Measurements from ENCODE around the gene TMEM231. TPM values are rescaled to one million over a fixed set of nuclear protein-coding genes. Genes with fewer than 3 reads are reported as not detected.
"Not testable (repeated sequence)": the region's sequence is repeated elsewhere in the genome, so short reads cannot be mapped to it uniquely, and the experiment has no call there.

The TMEM231 gene
- total and polyA plus RNA-seq, 11 donors, result 1.7 to 9.1 (median 7.1) TPM

GRCh38 chr16:75593825-75594820 lies 38.1 kb upstream of the TMEM231 start:
- no peak for TF ChIP-seq CTCF (IDR thresholded peaks at IDR 0.05)
- TF ChIP-seq POLR2A (IDR thresholded peaks at IDR 0.05), result no peak
- DNase-seq (no peak), ATAC-seq (peak in 1 of 4 donors; percentile 23)
- intact Hi-C loops (cut with DNase I), result loop anchor here in 1 of 10 donors (10.0 kb wide), 1 partner anchor 119 kb away; no protein-coding TSS in a partner anchor
- WGBS, 4 donors, result 69 to 77% (median 71%) methylated on average over 17 of the region's 17 CpGs
- Histone ChIP-seq H3K4me3 (no peak overlapping the region), H3K9me3 (peaks cover 0 to 6% (median 0%) of the 10 kb centered on the region in 12 donors), H3K36me3 (peaks cover 0 to 35% (median 13%) of the 10 kb centered on the region in 9 donors), H3K27ac (peak overlapping the region in 10 of 12 donors; percentile 13 to 82 (median 50)), H3K4me1 (peaks cover 0 to 52% (median 37%) of the 10 kb centered on the region in 12 donors), H3K27me3 (no peaks in the 10 kb centered on the region)

GRCh38 chr16:75593308-75593707 lies 37.3 kb upstream of the TMEM231 start:
- Histone ChIP-seq H3K27ac (peak overlapping the region in 6 of 12 donors; percentile 19 to 59 (median 50)), H3K4me1 (peaks cover 3 to 56% (median 43%) of the 10 kb centered on the region in 12 donors), H3K9me3 (peaks cover 0 to 6% (median 0%) of the 10 kb centered on the region in 12 donors), H3K27me3 (no peaks in the 10 kb centered on the region), H3K36me3 (peaks cover 0 to 32% (median 12%) of the 10 kb centered on the region in 9 donors), H3K4me3 (no peak overlapping the region)
- 53 to 72% (median 65%) methylated on average over 6 of the region's 6 CpGs for whole genome bisulfite sequencing, 4 donors
- TF ChIP-seq POLR2A (IDR thresholded peaks at IDR 0.05) (no peak), CTCF (IDR thresholded peaks at IDR 0.05) (no peak)
- intact Hi-C loops (cut with DNase I), result loop anchor here in 1 of 10 donors (10.0 kb wide), 1 partner anchor 119 kb away; no protein-coding TSS in a partner anchor
- no peak for DNase-seq
- no peak for ATAC-seq

- peaks cover 0 to 18% (median 0%) of the 10 kb centered on the region in 9 donors for H3K36me3 ChIP-seq
- H3K27me3 ChIP-seq, H3K9me3 ChIP-seq, ATAC-seq, H3K4me3 ChIP-seq, DNase-seq: not testable (repeated sequence)
- H3K4me1 ChIP-seq, result peaks cover 3 to 56% (median 43%) of the 10 kb centered on the region in 12 donors
- intact Hi-C loops (cut with DNase I), result loop anchor here in 2 of 10 donors (2.0 to 10.0 kb wide), 2 partner anchors 31 to 117 kb away; partner anchors contain the start of gene ADAT1 (in 1 of the 2)
- 49 to 57% (median 53%) methylated on average over 7 to 9 of the region's 9 CpGs for WGBS, 4 donors
- peak overlapping the region in 9 of 12 donors; percentile 7 to 90 (median 67) for H3K27ac ChIP-seq
Measured at GRCh38 chr16:75591927-75592326, 35.9 kb upstream of the TMEM231 start.

- TF ChIP-seq POLR2A (IDR thresholded peaks at IDR 0.05), result no peak
- peak in 6 of 12 donors; percentile 16 to 44 (median 28) for TF ChIP-seq CTCF (IDR thresholded peaks at IDR 0.05)
- Histone ChIP-seq H3K4me1 (peaks cover 3 to 56% (median 43%) of the 10 kb centered on the region in 12 donors), H3K27me3 (no peaks in the 10 kb centered on the region), H3K27ac (peak overlapping the region; percentile 63 to 90 (median 80)), H3K9me3 (no peaks in the 10 kb centered on the region), H3K36me3 (peaks cover 0 to 18% (median 0%) of the 10 kb centered on the region in 9 donors), H3K4me3 (peak overlapping the region in 2 of 12 donors; percentile 3 to 11)
- peak; percentile 86 to 94 (median 90) for ATAC-seq
- intact Hi-C loops (cut with DNase I), result loop anchor here in 2 of 10 donors (2.0 to 10.0 kb wide), 2 partner anchors 32 to 116 kb away; partner anchors contain the start of gene ADAT1 (in 1 of the 2)
- WGBS, 4 donors, result 15 to 18% (median 17%) methylated on average over 8 of the region's 8 CpGs
- peak; percentile 67 to 88 (median 83) for DNase-seq
Measured at GRCh38 chr16:75590920-75591843, 35.1 kb upstream of the TMEM231 start.

All from heart left ventricle (tissue), 16 donors.